ENCODE results near the gene WDR70.
"Not testable (repeated sequence)": the region's sequence is repeated elsewhere in the genome, so short reads cannot be mapped to it uniquely, and the experiment has no call there.

The WDR70 gene

GRCh38 chr5:37641933-37642332, 262.8 kb downstream of the WDR70 start:
- Histone ChIP-seq H3K27ac (ENCODE audit: low read depth, low read length) (no peak overlapping the region), H3K9ac (ENCODE audit: low read length) (no peak overlapping the region), H3K4me1 (ENCODE audit: control insufficient read depth, insufficient read depth, low read length) (no peaks in the 10 kb centered on the region), H3K4me3 (ENCODE audit: low read length) (no peak overlapping the region), H3K27me3 (ENCODE audit: control insufficient read depth, insufficient read depth, low read length) (no peaks in the 10 kb centered on the region), H3K36me3 (ENCODE audit: control insufficient read depth, insufficient read depth, low read length) (no peaks in the 10 kb centered on the region)

- Histone ChIP-seq H3K9ac (ENCODE audit: low read length) (no peak overlapping the region), H3K27me3 (ENCODE audit: control insufficient read depth, insufficient read depth, low read length) (no peaks in the 10 kb centered on the region), H3K27ac (ENCODE audit: low read depth, low read length) (no peak overlapping the region), H3K4me1 (ENCODE audit: control insufficient read depth, insufficient read depth, low read length) (no peaks in the 10 kb centered on the region), H3K4me3 (ENCODE audit: low read length) (no peak overlapping the region), H3K36me3 (ENCODE audit: control insufficient read depth, insufficient read depth, low read length) (no peaks in the 10 kb centered on the region)
Observed at GRCh38 chr5:37645707-37646106, 266.6 kb downstream of the WDR70 start.

GRCh38 chr5:37654566-37654965, 275.4 kb downstream of the WDR70 start:
- H3K4me1 ChIP-seq (ENCODE audit: control insufficient read depth, insufficient read depth, low read length); H3K9ac ChIP-seq (ENCODE audit: low read length); H3K27me3 ChIP-seq (ENCODE audit: control insufficient read depth, insufficient read depth, low read length); H3K36me3 ChIP-seq (ENCODE audit: control insufficient read depth, insufficient read depth, low read length); H3K27ac ChIP-seq (ENCODE audit: low read depth, low read length); H3K4me3 ChIP-seq (ENCODE audit: low read length): not testable (repeated sequence)

GRCh38 chr5:37657046-37657445, 277.9 kb downstream of the WDR70 start:
- no peak overlapping the region for H3K4me3 ChIP-seq (ENCODE audit: low read length)
- H3K27ac ChIP-seq (ENCODE audit: low read depth, low read length), result no peak overlapping the region
- no peaks in the 10 kb centered on the region for H3K4me1 ChIP-seq (ENCODE audit: control insufficient read depth, insufficient read depth, low read length)
- no peak overlapping the region for H3K9ac ChIP-seq (ENCODE audit: low read length)
- H3K27me3 ChIP-seq (ENCODE audit: control insufficient read depth, insufficient read depth, low read length), result no peaks in the 10 kb centered on the region
- no peaks in the 10 kb centered on the region for H3K36me3 ChIP-seq (ENCODE audit: control insufficient read depth, insufficient read depth, low read length)

DNA sequence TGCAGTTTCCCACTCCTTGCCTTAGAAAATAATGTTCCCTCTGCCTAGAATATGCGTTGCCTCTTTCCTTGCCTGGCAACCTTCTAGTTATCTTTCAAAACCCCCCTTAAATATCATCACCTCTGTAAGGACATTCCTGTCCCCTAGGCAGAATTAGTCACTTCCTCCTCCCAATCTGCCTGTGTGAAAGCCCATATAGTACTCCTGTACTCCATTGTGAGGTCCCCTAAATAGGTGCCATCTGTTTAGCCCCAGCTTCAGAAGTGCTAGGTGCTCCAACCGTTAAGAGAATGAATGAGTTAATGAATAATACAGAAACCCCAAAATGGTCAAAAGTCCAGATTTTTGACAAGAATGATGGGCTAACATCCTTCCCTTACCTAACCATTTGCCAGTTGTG, 279.3 kb downstream of the WDR70 start:
- H3K27me3 ChIP-seq (ENCODE audit: control insufficient read depth, insufficient read depth, low read length), result no peaks in the 10 kb centered on the region
- H3K36me3 ChIP-seq (ENCODE audit: control insufficient read depth, insufficient read depth, low read length), result no peaks in the 10 kb centered on the region
- no peak overlapping the region for H3K4me3 ChIP-seq (ENCODE audit: low read length)
- H3K4me1 ChIP-seq (ENCODE audit: control insufficient read depth, insufficient read depth, low read length), result peaks cover 6% of the 10 kb centered on the region
- H3K27ac ChIP-seq (ENCODE audit: low read depth, low read length), result no peak overlapping the region
- H3K9ac ChIP-seq (ENCODE audit: low read length), result no peak overlapping the region

DNA sequence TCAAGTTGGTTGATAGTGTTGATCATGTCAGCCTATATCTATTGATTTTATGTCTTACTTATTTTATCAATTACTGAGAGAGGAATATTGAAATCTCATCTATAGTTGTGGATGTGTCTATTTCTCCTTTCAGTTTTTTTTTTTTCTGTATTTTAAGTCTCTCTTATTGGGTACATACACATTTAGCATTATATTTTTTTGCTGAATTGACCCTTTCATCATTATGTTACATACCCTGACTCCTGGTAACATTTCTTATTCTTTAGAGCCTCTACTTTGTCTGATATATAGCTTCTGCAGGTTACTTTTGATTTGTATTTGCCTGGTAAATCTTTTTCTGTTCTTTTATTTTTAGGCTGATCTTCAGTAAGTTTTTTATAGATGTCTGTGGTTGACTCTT, 281.2 kb downstream of the WDR70 start:
- Histone ChIP-seq H3K4me3 (ENCODE audit: low read length) (no peak overlapping the region), H3K36me3 (ENCODE audit: control insufficient read depth, insufficient read depth, low read length) (no peaks in the 10 kb centered on the region), H3K27ac (ENCODE audit: low read depth, low read length) (no peak overlapping the region)

GRCh38 chr5:37661227-37661920, 282.3 kb downstream of the WDR70 start:
- H3K4me3 ChIP-seq (ENCODE audit: low read length), result no peak overlapping the region
- no peak overlapping the region for H3K9ac ChIP-seq (ENCODE audit: low read length)
- H3K4me1 ChIP-seq (ENCODE audit: control insufficient read depth, insufficient read depth, low read length), result peaks cover 19% of the 10 kb centered on the region
- no peaks in the 10 kb centered on the region for H3K36me3 ChIP-seq (ENCODE audit: control insufficient read depth, insufficient read depth, low read length)
- no peaks in the 10 kb centered on the region for H3K27me3 ChIP-seq (ENCODE audit: control insufficient read depth, insufficient read depth, low read length)
- no peak overlapping the region for H3K27ac ChIP-seq (ENCODE audit: low read depth, low read length)

More for the DNA sequence above, 281.2 kb downstream of the WDR70 start:
- H3K9ac ChIP-seq (ENCODE audit: low read length), result no peak overlapping the region
- H3K27me3 ChIP-seq (ENCODE audit: control insufficient read depth, insufficient read depth, low read length), result no peaks in the 10 kb centered on the region
- peaks cover 13% of the 10 kb centered on the region for H3K4me1 ChIP-seq (ENCODE audit: control insufficient read depth, insufficient read depth, low read length)

DNA sequence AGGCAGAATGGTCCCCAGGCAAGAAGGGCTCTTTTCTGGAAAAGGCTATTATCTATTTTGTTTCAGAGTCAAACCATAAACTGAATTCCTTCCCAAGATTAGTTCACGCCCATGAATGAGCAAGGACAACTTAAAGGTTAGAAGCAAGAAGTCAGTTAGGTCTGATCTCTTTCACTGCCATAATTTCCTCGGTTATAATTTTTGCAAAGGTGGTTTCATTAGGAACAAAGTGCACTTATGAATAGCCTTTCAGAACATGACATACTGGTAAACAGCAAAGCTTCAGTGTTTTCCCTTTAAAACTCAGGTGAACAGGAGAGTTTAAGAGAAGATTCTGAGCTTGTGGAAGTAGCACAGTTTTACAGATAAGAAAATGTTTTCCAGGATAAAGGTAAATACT, 282.8 kb downstream of the WDR70 start:
- no peak overlapping the region for H3K27ac ChIP-seq (ENCODE audit: low read depth, low read length)
- no peaks in the 10 kb centered on the region for H3K36me3 ChIP-seq (ENCODE audit: control insufficient read depth, insufficient read depth, low read length)
- no peak overlapping the region for H3K9ac ChIP-seq (ENCODE audit: low read length)
- no peak overlapping the region for H3K4me3 ChIP-seq (ENCODE audit: low read length)
- H3K27me3 ChIP-seq (ENCODE audit: control insufficient read depth, insufficient read depth, low read length), result no peaks in the 10 kb centered on the region
- peaks cover 23% of the 10 kb centered on the region for H3K4me1 ChIP-seq (ENCODE audit: control insufficient read depth, insufficient read depth, low read length)

GRCh38 chr5:37662362-37662761, 283.2 kb downstream of the WDR70 start:
- no peaks in the 10 kb centered on the region for H3K36me3 ChIP-seq (ENCODE audit: control insufficient read depth, insufficient read depth, low read length)
- H3K27ac ChIP-seq (ENCODE audit: low read depth, low read length), result no peak overlapping the region
- H3K4me3 ChIP-seq (ENCODE audit: low read length), result no peak overlapping the region
- no peak overlapping the region for H3K9ac ChIP-seq (ENCODE audit: low read length)
- H3K27me3 ChIP-seq (ENCODE audit: control insufficient read depth, insufficient read depth, low read length), result no peaks in the 10 kb centered on the region
- peaks cover 23% of the 10 kb centered on the region for H3K4me1 ChIP-seq (ENCODE audit: control insufficient read depth, insufficient read depth, low read length)

- Histone ChIP-seq H3K4me1 (ENCODE audit: control insufficient read depth, insufficient read depth, low read length) (peaks cover 26% of the 10 kb centered on the region), H3K9ac (ENCODE audit: low read length) (no peak overlapping the region), H3K27me3 (ENCODE audit: control insufficient read depth, insufficient read depth, low read length) (no peaks in the 10 kb centered on the region), H3K27ac (ENCODE audit: low read depth, low read length) (no peak overlapping the region), H3K36me3 (ENCODE audit: control insufficient read depth, insufficient read depth, low read length) (no peaks in the 10 kb centered on the region), H3K4me3 (ENCODE audit: low read length) (no peak overlapping the region)
Observed at GRCh38 chr5:37662789-37663485, 283.8 kb downstream of the WDR70 start.

GRCh38 chr5:37663538-37663937, 284.4 kb downstream of the WDR70 start:
- Histone ChIP-seq H3K27me3 (ENCODE audit: control insufficient read depth, insufficient read depth, low read length) (no peaks in the 10 kb centered on the region), H3K4me1 (ENCODE audit: control insufficient read depth, insufficient read depth, low read length) (peaks cover 27% of the 10 kb centered on the region), H3K36me3 (ENCODE audit: control insufficient read depth, insufficient read depth, low read length) (no peaks in the 10 kb centered on the region), H3K4me3 (ENCODE audit: low read length) (no peak overlapping the region), H3K9ac (ENCODE audit: low read length) (no peak overlapping the region), H3K27ac (ENCODE audit: low read depth, low read length) (no peak overlapping the region)

DNA sequence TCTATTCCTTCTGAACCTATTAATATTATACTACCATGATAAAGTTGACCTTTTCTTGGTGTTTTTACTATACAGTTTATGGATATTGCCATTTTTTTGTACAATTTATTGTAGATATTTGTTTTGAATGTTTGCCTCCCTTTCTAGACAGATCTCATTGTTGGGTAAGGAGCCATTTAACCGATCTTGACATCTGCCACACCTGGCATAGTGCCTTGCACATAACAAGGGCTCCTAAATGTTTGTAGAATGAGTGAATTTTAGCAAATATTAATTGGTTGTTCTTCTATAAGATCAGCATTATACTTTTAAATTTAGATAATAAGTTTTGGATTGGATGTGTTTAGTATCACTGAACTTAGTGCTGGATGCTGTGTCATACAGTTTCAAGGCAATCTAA, 285.4 kb downstream of the WDR70 start:
- no peak overlapping the region for H3K4me3 ChIP-seq (ENCODE audit: low read length)
- H3K4me1 ChIP-seq (ENCODE audit: control insufficient read depth, insufficient read depth, low read length), result peaks cover 31% of the 10 kb centered on the region
- no peaks in the 10 kb centered on the region for H3K36me3 ChIP-seq (ENCODE audit: control insufficient read depth, insufficient read depth, low read length)
- no peak overlapping the region for H3K9ac ChIP-seq (ENCODE audit: low read length)
- H3K27me3 ChIP-seq (ENCODE audit: control insufficient read depth, insufficient read depth, low read length), result no peaks in the 10 kb centered on the region
- no peak overlapping the region for H3K27ac ChIP-seq (ENCODE audit: low read depth, low read length)

DNA sequence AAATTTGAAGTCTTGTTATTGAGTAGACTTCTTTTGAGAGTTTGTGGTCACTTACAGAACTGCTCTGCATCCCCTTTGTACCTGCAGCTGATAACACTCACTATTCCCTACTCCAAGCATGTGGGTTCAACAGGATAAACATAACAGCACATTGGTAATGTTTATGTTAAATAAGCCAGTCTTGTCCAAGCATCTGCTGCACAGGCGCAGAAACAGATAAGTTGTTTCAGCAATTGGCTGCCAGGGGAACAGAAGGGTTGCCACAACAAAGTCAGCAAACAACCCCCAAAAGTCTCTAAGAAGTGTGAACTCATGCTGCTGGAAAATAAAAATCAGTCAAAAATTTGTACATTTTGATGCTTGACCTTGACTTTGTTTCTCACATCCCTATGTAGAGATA, 286.2 kb downstream of the WDR70 start:
- Histone ChIP-seq H3K9ac (ENCODE audit: low read length) (no peak overlapping the region), H3K4me1 (ENCODE audit: control insufficient read depth, insufficient read depth, low read length) (peaks cover 31% of the 10 kb centered on the region), H3K27ac (ENCODE audit: low read depth, low read length) (peak overlapping the region; percentile 56), H3K36me3 (ENCODE audit: control insufficient read depth, insufficient read depth, low read length) (no peaks in the 10 kb centered on the region), H3K4me3 (ENCODE audit: low read length) (no peak overlapping the region), H3K27me3 (ENCODE audit: control insufficient read depth, insufficient read depth, low read length) (no peaks in the 10 kb centered on the region)

Measured in rectal smooth muscle tissue (tissue), 1 donor.